ENCODE data around the gene TSPAN18. TPM values are rescaled to one million over a fixed set of nuclear protein-coding genes. Genes with fewer than 3 reads are reported as not detected.

The TSPAN18 gene
- total RNA-seq, 4 donors from 2014 or later, result 2.1 to 9.1 (median 2.5) TPM

GRCh38 chr11:44788536-44789261 is 61.9 kb downstream of the TSPAN18 start:
- peaks cover 0 to 4% of the 10 kb centered on the region in 2 donors for H3K4me1 ChIP-seq
- no peaks in the 10 kb centered on the region for H3K9me3 ChIP-seq
- in situ Hi-C loops (cut with MboI; ENCODE audit: low sequenced_read_pairs in 4 of 4), result no loop called here
- H3K36me3 ChIP-seq, result no peaks in the 10 kb centered on the region
- H3K27me3 ChIP-seq, result no peaks in the 10 kb centered on the region
- no peak for DNase-seq
- TF ChIP-seq POLR2A (IDR thresholded peaks at IDR 0.05), result no peak
- TF ChIP-seq, protein P1, sequence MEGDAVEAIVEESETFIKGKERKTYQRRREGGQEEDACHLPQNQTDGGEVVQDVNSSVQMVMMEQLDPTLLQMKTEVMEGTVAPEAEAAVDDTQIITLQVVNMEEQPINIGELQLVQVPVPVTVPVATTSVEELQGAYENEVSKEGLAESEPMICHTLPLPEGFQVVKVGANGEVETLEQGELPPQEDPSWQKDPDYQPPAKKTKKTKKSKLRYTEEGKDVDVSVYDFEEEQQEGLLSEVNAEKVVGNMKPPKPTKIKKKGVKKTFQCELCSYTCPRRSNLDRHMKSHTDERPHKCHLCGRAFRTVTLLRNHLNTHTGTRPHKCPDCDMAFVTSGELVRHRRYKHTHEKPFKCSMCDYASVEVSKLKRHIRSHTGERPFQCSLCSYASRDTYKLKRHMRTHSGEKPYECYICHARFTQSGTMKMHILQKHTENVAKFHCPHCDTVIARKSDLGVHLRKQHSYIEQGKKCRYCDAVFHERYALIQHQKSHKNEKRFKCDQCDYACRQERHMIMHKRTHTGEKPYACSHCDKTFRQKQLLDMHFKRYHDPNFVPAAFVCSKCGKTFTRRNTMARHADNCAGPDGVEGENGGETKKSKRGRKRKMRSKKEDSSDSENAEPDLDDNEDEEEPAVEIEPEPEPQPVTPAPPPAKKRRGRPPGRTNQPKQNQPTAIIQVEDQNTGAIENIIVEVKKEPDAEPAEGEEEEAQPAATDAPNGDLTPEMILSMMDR (IDR thresholded peaks at IDR 0.05 in 4 of 5, conservative IDR thresholded peaks at IDR 0.05 in 1 of 5), result no peak
- ATAC-seq, result no peak
- intact Hi-C loops (cut with DNase I; ENCODE audit: low total_unique reads), result no loop called here
- no peak overlapping the region for H3K27ac ChIP-seq
- no peak overlapping the region for H3K4me3 ChIP-seq

- intact Hi-C loops (cut with DNase I; ENCODE audit: low total_unique reads) (no loop called here), in situ Hi-C loops (cut with MboI; ENCODE audit: low sequenced_read_pairs in 4 of 4) (no loop called here)
- H3K27ac ChIP-seq, result no peak overlapping the region
- no peak overlapping the region for H3K4me3 ChIP-seq
- H3K36me3 ChIP-seq, result no peaks in the 10 kb centered on the region
- ATAC-seq, result no peak
- no peak for DNase-seq
- H3K4me1 ChIP-seq, result no peaks in the 10 kb centered on the region
- H3K27me3 ChIP-seq, result no peaks in the 10 kb centered on the region
- H3K9me3 ChIP-seq, result no peaks in the 10 kb centered on the region
- TF ChIP-seq, protein P1 (IDR thresholded peaks at IDR 0.05 in 4 of 5, conservative IDR thresholded peaks at IDR 0.05 in 1 of 5), result no peak
- TF ChIP-seq POLR2A (IDR thresholded peaks at IDR 0.05), result no peak
Observed at GRCh38 chr11:44789496-44789895, 62.7 kb downstream of the TSPAN18 start.

- no peak overlapping the region for H3K27ac ChIP-seq
- no peaks in the 10 kb centered on the region for H3K9me3 ChIP-seq
- no peaks in the 10 kb centered on the region for H3K27me3 ChIP-seq
- in situ Hi-C loops (cut with MboI; ENCODE audit: low sequenced_read_pairs in 4 of 4), result no loop called here
- no peak overlapping the region for H3K4me3 ChIP-seq
- TF ChIP-seq, protein P1 (IDR thresholded peaks at IDR 0.05 in 4 of 5, conservative IDR thresholded peaks at IDR 0.05 in 1 of 5), result no peak
- no peak for TF ChIP-seq POLR2A (IDR thresholded peaks at IDR 0.05)
- ATAC-seq (no peak), DNase-seq (no peak)
- H3K4me1 ChIP-seq, result no peaks in the 10 kb centered on the region
- H3K36me3 ChIP-seq, result no peaks in the 10 kb centered on the region
- intact Hi-C loops (cut with DNase I; ENCODE audit: low total_unique reads), result no loop called here
Observed at GRCh38 chr11:44790211-44790610, 63.4 kb downstream of the TSPAN18 start.

DNA sequence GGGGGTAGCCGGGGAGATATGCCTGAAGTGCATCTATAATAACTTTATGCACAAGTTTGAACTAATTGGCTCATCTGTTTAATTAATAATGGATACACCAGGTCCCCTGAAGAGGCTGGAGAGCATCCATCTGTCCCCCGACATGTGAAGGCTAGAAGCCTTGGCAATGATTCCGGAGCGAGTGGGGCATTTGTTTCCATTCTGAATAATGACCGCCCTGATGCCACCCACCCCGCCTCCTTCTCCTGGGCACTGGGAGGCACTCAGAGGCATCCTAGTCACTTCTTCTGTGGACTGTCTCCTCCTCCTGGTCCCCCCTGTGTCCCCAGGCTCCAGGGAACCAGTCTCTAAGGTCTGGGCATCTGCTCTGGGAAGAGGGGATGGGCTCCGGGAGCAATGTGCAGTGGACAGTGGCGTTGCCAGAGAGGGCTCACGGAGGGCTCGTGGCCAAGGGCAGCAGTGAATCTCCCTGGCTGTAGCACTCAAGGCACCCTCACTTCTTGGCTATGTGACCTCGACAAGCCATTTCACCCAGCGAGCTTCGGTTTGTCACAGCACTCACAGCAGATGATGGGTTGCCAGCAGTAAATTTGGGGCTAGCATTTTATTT is 64.7 kb downstream of the TSPAN18 start:
- DNase-seq, result no peak
- no peak for TF ChIP-seq POLR2A (IDR thresholded peaks at IDR 0.05)
- H3K36me3 ChIP-seq, result no peaks in the 10 kb centered on the region
- in situ Hi-C loops (cut with MboI; ENCODE audit: low sequenced_read_pairs in 4 of 4), result no loop called here
- H3K9me3 ChIP-seq, result no peaks in the 10 kb centered on the region
- no peak overlapping the region for H3K4me3 ChIP-seq
- H3K4me1 ChIP-seq, result no peaks in the 10 kb centered on the region
- H3K27me3 ChIP-seq, result no peaks in the 10 kb centered on the region
- no peak for ATAC-seq
- H3K27ac ChIP-seq, result no peak overlapping the region
- intact Hi-C loops (cut with DNase I; ENCODE audit: low total_unique reads), result no loop called here

- intact Hi-C loops (cut with DNase I; ENCODE audit: low total_unique reads) (no loop called here), in situ Hi-C loops (cut with MboI; ENCODE audit: low sequenced_read_pairs in 4 of 4) (no loop called here)
- no peaks in the 10 kb centered on the region for H3K27me3 ChIP-seq
- ATAC-seq, result no peak
- H3K4me3 ChIP-seq, result no peak overlapping the region
- TF ChIP-seq POLR2A (IDR thresholded peaks at IDR 0.05), result no peak
- TF ChIP-seq, protein P1 (IDR thresholded peaks at IDR 0.05 in 4 of 5, conservative IDR thresholded peaks at IDR 0.05 in 1 of 5), result no peak
- no peaks in the 10 kb centered on the region for H3K36me3 ChIP-seq
- H3K4me1 ChIP-seq, result no peaks in the 10 kb centered on the region
- DNase-seq, result no peak
- H3K9me3 ChIP-seq, result no peaks in the 10 kb centered on the region
- H3K27ac ChIP-seq, result no peak overlapping the region
Observed at GRCh38 chr11:44792171-44792570, 65.4 kb downstream of the TSPAN18 start.

All from gastrocnemius medialis (tissue), 4 donors.